G401 (cell line): Measurements from ENCODE around the gene IRX2. TPM values are rescaled to one million over a fixed set of nuclear protein-coding genes. Genes with fewer than 3 reads are reported as not detected.

Source experiments
- DNase-seq: peaks from one replicate; pipeline ENCODE4 v3.0.0-alpha.2; 2015; ENCODE audit warnings: low spot score
- in situ Hi-C: cut with HindIII; loops from 2 replicates; pipeline ENCODE4 v1.10.0; 2016; ENCODE audit warnings: low sequenced_read_pairs, mixed read lengths
- total RNA-seq: library from RNA; depleted of rRNA; stranded (reverse); fragments of >200 nt; shearing (Covaris generic); gene quantifications from 2 replicates; pipeline ENCODE4 v1.2.3, GENCODE V29; 2014

IRX2 gene
- total RNA-seq, 1 experiment from 2014 or later = not detected

GRCh38 chr5:2703041-2703440, 48.4 kb downstream of the IRX2 start:
- no peak for DNase-seq
- in situ Hi-C loops = no loop called here

GRCh38 chr5:2702096-2702879, 49.2 kb downstream of the IRX2 start:
- in situ Hi-C loops = no loop called here
- DNase-seq = no peak

- in situ Hi-C loops = no loop called here
- DNase-seq = no peak
These were observed 49.9 kb downstream of the IRX2 start for GRCh38 chr5:2701592-2701991.

GRCh38 chr5:2700876-2701275, 50.6 kb downstream of the IRX2 start:
- in situ Hi-C loops = no loop called here
- DNase-seq = no peak

GRCh38 chr5:2699686-2700085, 51.8 kb downstream of the IRX2 start:
- in situ Hi-C loops = no loop called here
- DNase-seq = no peak

- in situ Hi-C loops = no loop called here
- no peak for DNase-seq
These were observed 52.2 kb downstream of the IRX2 start for GRCh38 chr5:2699231-2699630.

GRCh38 chr5:2698581-2698980, 52.9 kb downstream of the IRX2 start:
- in situ Hi-C loops = no loop called here
- no peak for DNase-seq

- DNase-seq = no peak
- in situ Hi-C loops = no loop called here
These were observed 53.9 kb downstream of the IRX2 start for GRCh38 chr5:2697446-2698200.

GRCh38 chr5:2697041-2697440, 54.4 kb downstream of the IRX2 start:
- DNase-seq = no peak
- in situ Hi-C loops = no loop called here
